ENCODE measurements around the gene ZDHHC18.
A peak's percentile ranks its signal among the peaks of the same experiment; 100 is the strongest.
"Not testable (repeated sequence)": the region's sequence is repeated elsewhere in the genome, so short reads cannot be mapped to it uniquely, and the experiment has no call there.

Gene ZDHHC18

DNA sequence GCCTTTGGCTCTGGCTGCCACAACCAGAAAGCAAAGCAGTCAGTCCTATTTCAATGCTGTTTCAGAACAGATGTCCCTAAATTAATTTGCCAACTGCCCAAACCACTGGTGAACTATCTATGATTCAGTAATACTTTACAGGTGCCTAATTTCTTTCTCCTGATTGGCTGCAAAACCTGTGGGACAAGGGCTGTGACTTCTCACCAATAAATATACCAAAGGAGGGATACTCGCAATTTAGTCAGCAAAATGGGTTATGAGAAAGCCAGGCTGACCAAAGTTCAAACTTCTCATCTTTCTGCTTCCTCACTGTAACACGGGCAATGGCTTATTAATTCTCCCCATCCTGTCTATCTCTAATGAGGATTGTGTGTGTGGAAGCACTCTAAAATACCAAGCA lies 50.8 kb downstream of the ZDHHC18 start:
- peak overlapping the region; percentile 23 for H3K27ac ChIP-seq
- no peak for TF ChIP-seq ZFX (IDR thresholded peaks at IDR 0.05; ENCODE audit: borderline replicate concordance)
- no peak for TF ChIP-seq CTCF (IDR thresholded peaks at IDR 0.05)

DNA sequence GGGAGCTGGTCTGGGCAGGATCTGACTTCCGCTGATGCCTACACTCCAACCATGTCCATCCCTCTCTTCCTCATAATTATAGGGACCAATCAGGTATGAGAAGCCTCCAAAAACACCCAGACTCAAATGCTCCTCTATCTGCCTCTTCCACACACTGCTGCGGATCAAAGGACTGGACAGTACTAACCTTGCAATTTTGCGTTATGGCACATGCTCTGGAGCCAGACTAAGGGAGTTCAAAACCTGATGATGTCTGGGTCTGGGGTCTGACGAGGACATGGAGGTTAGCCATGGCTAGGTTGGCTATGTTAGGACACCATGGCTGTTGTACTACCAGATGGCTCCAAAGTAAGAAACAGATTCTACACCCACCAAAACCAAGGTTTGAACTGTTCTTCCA lies 53.3 kb downstream of the ZDHHC18 start:
- H3K27ac ChIP-seq = no peak overlapping the region
- TF ChIP-seq CTCF (IDR thresholded peaks at IDR 0.05) (no peak), ZFX (IDR thresholded peaks at IDR 0.05; ENCODE audit: borderline replicate concordance) (no peak)

DNA sequence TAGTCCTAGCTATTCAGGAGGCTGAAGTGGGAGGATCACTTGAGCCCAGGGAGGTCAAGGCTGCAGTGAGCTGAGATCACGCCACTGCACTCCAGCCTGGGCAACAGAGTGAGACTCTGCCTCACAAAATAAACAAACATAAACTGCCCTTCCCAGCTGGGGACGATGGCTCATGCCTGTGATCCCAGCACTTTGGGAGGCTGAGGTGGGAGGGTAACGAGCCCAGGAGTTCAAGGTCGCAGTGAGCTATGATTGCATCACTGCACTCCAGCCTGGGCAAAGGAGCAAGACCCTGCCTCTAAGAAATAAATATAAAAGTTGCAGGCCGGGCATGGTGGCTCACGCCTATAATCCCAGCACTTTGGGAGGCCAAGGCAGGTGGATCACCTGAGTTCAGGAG lies 55.1 kb downstream of the ZDHHC18 start:
- H3K27ac ChIP-seq = not testable (repeated sequence)

DNA sequence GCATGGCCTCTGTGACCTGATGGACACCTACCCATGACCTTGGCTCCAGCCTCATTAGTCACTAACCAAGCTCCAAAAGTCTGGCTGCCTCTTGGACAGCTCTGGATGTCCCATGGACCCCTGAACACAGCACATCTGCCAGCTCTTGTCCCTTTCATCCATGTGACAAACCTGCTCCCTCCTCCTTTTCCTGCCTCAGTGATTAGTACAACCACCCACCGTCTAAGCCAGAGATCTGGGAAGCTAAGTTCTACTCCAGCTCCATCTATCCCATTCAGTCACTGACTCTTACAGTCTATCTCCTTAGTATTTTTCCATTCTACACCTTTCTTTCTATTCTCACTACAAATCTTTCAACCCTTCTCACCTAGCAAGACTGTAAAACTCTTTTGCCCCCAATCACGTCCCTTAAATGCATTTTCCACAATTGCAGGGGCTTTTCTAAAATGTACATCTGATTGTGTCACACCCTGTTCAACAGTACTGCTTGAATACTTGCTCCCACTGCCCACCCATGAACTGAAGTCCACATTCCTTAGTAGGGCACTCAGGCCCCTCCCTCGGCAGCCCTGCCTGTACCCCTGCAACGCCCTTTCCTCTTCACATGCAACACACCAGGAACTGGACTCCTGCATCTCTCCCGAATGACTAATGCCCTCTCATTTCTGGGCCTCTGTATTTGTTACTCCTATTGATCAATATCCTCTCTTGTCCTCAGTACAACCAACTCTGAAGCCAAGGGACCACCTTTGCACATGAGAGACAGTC lies 56.4 kb downstream of the ZDHHC18 start:
- TF ChIP-seq CTCF (IDR thresholded peaks at IDR 0.05) (no peak), ZFX (IDR thresholded peaks at IDR 0.05; ENCODE audit: borderline replicate concordance) (no peak)
- H3K27ac ChIP-seq = no peak overlapping the region

GRCh38 chr1:26887125-26887524 lies 60.6 kb downstream of the ZDHHC18 start:
- TF ChIP-seq CTCF (IDR thresholded peaks at IDR 0.05) (peak; percentile 37), ZFX (IDR thresholded peaks at IDR 0.05; ENCODE audit: borderline replicate concordance) (no peak)
- H3K27ac ChIP-seq = no peak overlapping the region

GRCh38 chr1:26888231-26888630 lies 61.7 kb downstream of the ZDHHC18 start:
- H3K27ac ChIP-seq = no peak overlapping the region; the same call in 1 of the 2 replicates
- TF ChIP-seq ZFX (IDR thresholded peaks at IDR 0.05; ENCODE audit: borderline replicate concordance) (no peak), CTCF (IDR thresholded peaks at IDR 0.05) (no peak)

DNA sequence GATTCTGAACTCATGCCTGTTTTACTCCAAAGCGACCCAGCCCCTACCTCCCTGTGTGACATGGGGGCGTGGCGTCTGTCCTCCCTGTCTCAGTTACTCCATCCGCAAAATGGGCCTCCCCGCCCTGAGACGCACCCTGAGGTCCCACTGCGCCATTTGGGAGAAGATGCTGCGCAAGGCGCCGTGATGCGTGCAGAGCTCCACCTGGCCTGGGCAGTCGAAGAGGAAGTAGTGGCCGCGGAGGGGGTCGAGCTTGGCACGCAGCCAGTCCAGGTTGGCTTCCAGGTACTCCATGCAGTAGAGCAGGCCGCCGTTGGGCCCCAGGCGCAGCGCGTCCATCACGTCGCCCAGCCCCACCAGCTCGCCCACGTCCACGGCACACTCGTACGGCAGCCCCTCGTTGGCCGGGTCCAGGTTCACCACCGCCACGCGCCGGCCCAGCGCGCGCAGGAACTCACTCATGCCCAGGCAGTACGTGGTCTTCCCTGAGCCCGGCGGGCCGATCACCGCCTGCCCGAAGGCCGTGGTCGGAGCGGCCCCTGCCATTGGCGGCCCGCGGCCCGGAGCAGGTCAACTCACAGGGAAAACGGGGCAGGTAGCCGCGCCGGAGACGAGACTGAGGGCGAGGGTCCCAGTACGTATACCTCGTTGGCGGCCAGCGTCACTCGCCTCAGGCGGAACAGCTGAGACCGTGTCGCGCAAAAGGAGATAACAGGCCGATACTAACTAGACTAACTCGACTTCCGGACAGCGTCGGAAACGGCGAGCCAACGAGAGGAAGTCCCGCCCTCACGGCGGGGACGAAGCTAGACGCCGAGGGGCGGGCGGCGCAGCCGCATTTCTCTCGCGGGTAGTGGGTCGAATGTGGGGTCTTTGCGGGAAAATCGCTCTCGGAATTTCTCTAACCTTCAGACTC lies 63.3 kb downstream of the ZDHHC18 start, which contains the start of gene GPN2:
GPN2 (minus strand) TSS at position 733 of the 916 bp plus-strand sequence; CDS start at position 546, 187 bp downstream.
- H3K27ac ChIP-seq = peak within 1 kb of the TSS; percentile 86
- no peak for TF ChIP-seq ZFX (IDR thresholded peaks at IDR 0.05; ENCODE audit: borderline replicate concordance)
- TF ChIP-seq CTCF (IDR thresholded peaks at IDR 0.05) = no peak
